ENCODE data around the gene RASSF5. TPM values are rescaled to one million over a fixed set of nuclear protein-coding genes. Genes with fewer than 3 reads are reported as not detected.

RASSF5 gene
- total and polyA plus RNA-seq, 2 experiments from 2014 or later: 1.6 to 2.0 TPM

- WGBS (ENCODE audit: low lambda C conversion rate, missing lambda C conversion rate): 46% methylated on average over 10 of the region's 10 CpGs
- no peak overlapping the region for H3K27ac ChIP-seq
- H3K4me3 ChIP-seq: no peak overlapping the region
- H3K4me2 ChIP-seq: no peak overlapping the region
- TF ChIP-seq EZH2 (IDR thresholded peaks at IDR 0.05; ENCODE audit: borderline replicate concordance) (no peak), CTCF (IDR thresholded peaks at IDR 0.05; ENCODE audit: poor library complexity) (peak; percentile 48)
- no peaks in the 10 kb centered on the region for H4K20me1 ChIP-seq (ENCODE audit: insufficient read depth, poor library complexity, severe bottlenecking)
- H2AFZ ChIP-seq: no peak overlapping the region
- H3K9me2 ChIP-seq (replicated peaks; ENCODE audit: insufficient read depth): no peaks in the 10 kb centered on the region
- no peaks in the 10 kb centered on the region for H3K9me3 ChIP-seq (ENCODE audit: low read depth)
- H3K79me2 ChIP-seq: no peaks in the 10 kb centered on the region
- H3K27me3 ChIP-seq: peaks cover 56% of the 10 kb centered on the region
- peaks cover 11% of the 10 kb centered on the region for H3K4me1 ChIP-seq (ENCODE audit: insufficient read depth)
- no peaks in the 10 kb centered on the region for H3K36me3 ChIP-seq (replicated peaks; ENCODE audit: insufficient read depth, low read depth)
- no peak for DNase-seq (ENCODE audit: low spot score)
These were observed 1.5 kb upstream of the RASSF5 start for GRCh38 chr1:206505702-206506355.

GRCh38 chr1:206506405-206507283 lies 687 bp upstream of the RASSF5 start:
- no peaks in the 10 kb centered on the region for H4K20me1 ChIP-seq (ENCODE audit: insufficient read depth, poor library complexity, severe bottlenecking)
- H3K36me3 ChIP-seq (replicated peaks; ENCODE audit: insufficient read depth, low read depth): no peaks in the 10 kb centered on the region
- DNase-seq (ENCODE audit: low spot score): no peak
- peak overlapping the region; percentile 37 for H2AFZ ChIP-seq
- H3K4me1 ChIP-seq (ENCODE audit: insufficient read depth): peaks cover 9% of the 10 kb centered on the region
- H3K4me3 ChIP-seq: peak overlapping the region; percentile 55
- TF ChIP-seq EZH2 (IDR thresholded peaks at IDR 0.05; ENCODE audit: borderline replicate concordance) (peak; percentile 55), CTCF (IDR thresholded peaks at IDR 0.05; ENCODE audit: poor library complexity) (no peak)
- 15% methylated on average over 46 of the region's 48 CpGs for WGBS (ENCODE audit: low lambda C conversion rate, missing lambda C conversion rate)
- H3K4me2 ChIP-seq: peak overlapping the region; percentile 96
- H3K9me3 ChIP-seq (ENCODE audit: low read depth): no peaks in the 10 kb centered on the region
- H3K27ac ChIP-seq: no peak overlapping the region
- H3K79me2 ChIP-seq: no peaks in the 10 kb centered on the region
- H3K27me3 ChIP-seq: peaks cover 56% of the 10 kb centered on the region
- no peaks in the 10 kb centered on the region for H3K9me2 ChIP-seq (replicated peaks; ENCODE audit: insufficient read depth)

- TF ChIP-seq EZH2 (IDR thresholded peaks at IDR 0.05; ENCODE audit: borderline replicate concordance) (no peak), CTCF (IDR thresholded peaks at IDR 0.05; ENCODE audit: poor library complexity) (no peak), EZH2phosphoT487 (IDR thresholded peaks at IDR 0.05; ENCODE audit: low read depth, severe bottlenecking, unreplicated experiment) (no peak)
- no peaks in the 10 kb centered on the region for H4K20me1 ChIP-seq (ENCODE audit: insufficient read depth, poor library complexity, severe bottlenecking)
- H2AFZ ChIP-seq: no peak overlapping the region
- no peaks in the 10 kb centered on the region for H3K9me2 ChIP-seq (replicated peaks; ENCODE audit: insufficient read depth)
- peaks cover 9% of the 10 kb centered on the region for H3K4me1 ChIP-seq (ENCODE audit: insufficient read depth)
- DNase-seq (ENCODE audit: low spot score): no peak
- peak overlapping the region; percentile 96 for H3K4me2 ChIP-seq
- peaks cover 55% of the 10 kb centered on the region for H3K27me3 ChIP-seq
- no peaks in the 10 kb centered on the region for H3K79me2 ChIP-seq
- 52% methylated on average over 13 of the region's 15 CpGs for WGBS (ENCODE audit: low lambda C conversion rate, missing lambda C conversion rate)
- peak overlapping the region; percentile 55 for H3K4me3 ChIP-seq
- no peaks in the 10 kb centered on the region for H3K36me3 ChIP-seq (replicated peaks; ENCODE audit: insufficient read depth, low read depth)
- H3K27ac ChIP-seq: no peak overlapping the region
- no peaks in the 10 kb centered on the region for H3K9me3 ChIP-seq (ENCODE audit: low read depth)
These were observed 979 bp downstream of the RASSF5 start for GRCh38 chr1:206508130-206508889.

Data from hepatocyte (in vitro differentiated cells).